GM21619 (cell line): Measurements from ENCODE around the gene RFX8.
"Not testable (repeated sequence)": the region's sequence is repeated elsewhere in the genome, so short reads cannot be mapped to it uniquely, and the experiment has no call there.

Experiments
- ATAC-seq: cut with Tn5 transposase; IDR thresholded peaks from one replicate; pipeline ENCODE4 v1.9.1; 2021; ENCODE audit not compliant: unreplicated experiment

The RFX8 gene

GRCh38 chr2:101442667-101443061 lies 32.2 kb downstream of the RFX8 start:
- no peak for ATAC-seq

GRCh38 chr2:101442042-101442666 lies 32.8 kb downstream of the RFX8 start:
- ATAC-seq: no peak

- no peak for ATAC-seq
Measured at GRCh38 chr2:101440127-101440738, 34.7 kb downstream of the RFX8 start.

- no peak for ATAC-seq
Measured at GRCh38 chr2:101439716-101440115, 35.2 kb downstream of the RFX8 start.

GRCh38 chr2:101438555-101438954 lies 36.4 kb downstream of the RFX8 start:
- ATAC-seq: not testable (repeated sequence)

GRCh38 chr2:101435001-101435862 lies 39.7 kb downstream of the RFX8 start:
- ATAC-seq: no peak

GRCh38 chr2:101433465-101433864 lies 41.4 kb downstream of the RFX8 start:
- ATAC-seq: no peak

GRCh38 chr2:101432411-101433181 lies 42.3 kb downstream of the RFX8 start:
- ATAC-seq: no peak

- ATAC-seq: no peak
Measured at GRCh38 chr2:101431486-101431885, 43.4 kb downstream of the RFX8 start.

GRCh38 chr2:101430156-101430555 lies 44.8 kb downstream of the RFX8 start:
- ATAC-seq: no peak

- no peak for ATAC-seq
Measured at GRCh38 chr2:101429453-101429852, 45.5 kb downstream of the RFX8 start.

- ATAC-seq: no peak
Measured at GRCh38 chr2:101428422-101429176, 46.3 kb downstream of the RFX8 start.

- ATAC-seq: no peak
Measured at GRCh38 chr2:101427743-101428142, 47.2 kb downstream of the RFX8 start.

GRCh38 chr2:101427240-101427639 lies 47.7 kb downstream of the RFX8 start:
- ATAC-seq: no peak

GRCh38 chr2:101426822-101427221 lies 48.1 kb downstream of the RFX8 start:
- ATAC-seq: no peak

GRCh38 chr2:101420623-101421022 lies 54.3 kb downstream of the RFX8 start:
- no peak for ATAC-seq

GRCh38 chr2:101419096-101419663 lies 55.7 kb downstream of the RFX8 start:
- ATAC-seq: no peak

- no peak for ATAC-seq
Measured at GRCh38 chr2:101418460-101419095, 56.3 kb downstream of the RFX8 start.

GRCh38 chr2:101416609-101417008 lies 58.3 kb downstream of the RFX8 start:
- ATAC-seq: no peak

GRCh38 chr2:101415884-101416283 lies 59.0 kb downstream of the RFX8 start:
- no peak for ATAC-seq
